Thyroid gland (tissue), 4 donors: ENCODE data around the gene GALNT9. TPM values are rescaled to one million over a fixed set of nuclear protein-coding genes. Genes with fewer than 3 reads are reported as not detected.

Experiments used
- DNase-seq, 2 donors: peaks; one replicate each; pipeline ENCODE4 v3.0.0-alpha.2; 2019
- H3K27ac ChIP-seq, 3 donors: fragments of 200-600 bp; sonication (generic); 1 replicate in 2 of 3; 2 replicates in 1 of 3; pipeline ENCODE4 v1.5.1; 2016 to 2019; ENCODE audit warnings: mild to moderate bottlenecking in 1 of 3, moderate library complexity in 1 of 3
- H3K27me3 ChIP-seq: fragments of 200-600 bp; sonication (generic); one replicate; pipeline ENCODE4 v1.5.1; 2019
- H3K36me3 ChIP-seq, 2 donors: fragments of 200-600 bp; sonication (generic); one replicate each; pipeline ENCODE4 v1.5.1; 2016 to 2019
- H3K4me1 ChIP-seq, 2 donors: fragments of 200-600 bp; sonication (generic); one replicate each; pipeline ENCODE4 v1.5.1; 2017 to 2019
- H3K4me3 ChIP-seq, 3 donors: fragments of 200-600 bp; sonication (generic); replicated peaks in 1 of 3; 1 replicate in 2 of 3; 2 replicates in 1 of 3; pipeline ENCODE4 v1.5.1; 2016; ENCODE audit warnings: mild to moderate bottlenecking in 1 of 3
- H3K9me3 ChIP-seq: fragments of 200-600 bp; sonication (generic); one replicate; pipeline ENCODE4 v1.5.1; 2017
- CTCF ChIP-seq, 6 experiments: fragments of 200-600 bp in 3 of 6; fragments of 450-650 bp in 3 of 6; sonication (generic) in 3 of 6; IDR thresholded peaks; one replicate each; pipeline ENCODE4 v1.5.1; 2016 to 2019; ENCODE audit warnings: antibody characterized with exemption in 6 of 6, mild to moderate bottlenecking in 2 of 6, inconsistent platforms in 1 of 6, moderate library complexity in 1 of 6
- POLR2A ChIP-seq, 2 donors: fragments of 450-650 bp; IDR thresholded peaks; one replicate each; pipeline ENCODE4 v1.6.1; 2017; ENCODE audit warnings: antibody characterized with exemption in 2 of 2, mild to moderate bottlenecking in 2 of 2, moderate library complexity in 1 of 2
- WGBS, 2 donors: methylation state at CpG; one replicate each; pipeline ENCODE4 v1.1.5; 2017; 5-methylcytosine and 5-hydroxymethylcytosine counted together
- intact Hi-C: fragments of 100-400 bp; cut with DNase I; formaldehyde crosslinking; loops from one replicate; pipeline ENCODE4 v1.15.1; 2023
- total RNA-seq, 4 donors: library from RNA; depleted of rRNA; stranded (reverse); fragments of >200 nt; gene quantifications; one replicate each; pipeline ENCODE4 v1.2.3, GENCODE V29; 2016

GALNT9 gene
- total RNA-seq, 4 donors from 2014 or later, result 2.2 to 29.2 (median 15.9) TPM

GRCh38 chr12:132317233-132317938, 12.0 kb downstream of the GALNT9 start:
- H3K27me3 ChIP-seq, result no peaks in the 10 kb centered on the region
- DNase-seq, result no peak
- no peak overlapping the region for H3K27ac ChIP-seq

DNA sequence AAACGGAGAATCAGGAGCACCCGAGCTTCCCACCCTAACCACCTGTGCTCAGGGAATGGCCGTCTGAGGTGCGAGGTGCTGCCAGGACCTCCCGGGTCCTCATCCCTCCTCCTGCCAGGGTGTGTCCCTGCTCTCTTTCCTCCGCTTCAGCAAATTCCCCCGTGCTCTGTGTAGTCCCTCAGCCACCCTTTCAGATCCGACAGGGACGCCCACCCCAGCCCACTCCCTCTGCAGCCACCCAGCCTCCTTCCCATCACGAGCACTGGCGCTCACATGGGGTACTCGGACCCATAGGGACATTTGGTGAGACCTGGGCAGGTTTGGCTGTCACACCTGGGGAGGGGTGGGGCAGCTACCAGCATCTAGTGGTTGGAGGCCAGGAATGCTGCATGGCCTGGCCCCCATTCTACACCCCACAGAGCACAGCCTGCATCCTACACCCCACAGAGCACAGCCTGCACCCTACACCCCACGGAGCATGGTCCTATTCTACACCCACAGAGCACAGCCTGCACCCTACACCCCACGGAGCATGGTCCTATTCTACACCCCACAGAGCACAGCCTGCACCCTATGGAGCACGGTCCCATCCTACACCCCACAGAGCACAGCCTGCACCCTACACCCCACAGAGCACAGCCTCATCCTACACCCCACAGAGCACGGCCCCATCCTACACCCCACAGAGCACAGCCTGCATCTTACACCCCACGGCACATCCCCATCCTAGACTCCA, 12.7 kb downstream of the GALNT9 start:
- intact Hi-C loops, result no loop called here
- no peaks in the 10 kb centered on the region for H3K9me3 ChIP-seq
- no peaks in the 10 kb centered on the region for H3K36me3 ChIP-seq
- no peaks in the 10 kb centered on the region for H3K4me1 ChIP-seq
- no peak for DNase-seq
- no peak overlapping the region for H3K4me3 ChIP-seq
- H3K27me3 ChIP-seq, result no peaks in the 10 kb centered on the region
- no peak overlapping the region for H3K27ac ChIP-seq
- WGBS, 2 donors, result 74 to 80% methylated on average over 16 to 17 of the region's 17 CpGs
- TF ChIP-seq CTCF (IDR thresholded peaks at IDR 0.05) (no peak), POLR2A (IDR thresholded peaks at IDR 0.05) (no peak)

More at GRCh38 chr12:132317233-132317938, 12.0 kb downstream of the GALNT9 start:
- H3K36me3 ChIP-seq, result no peaks in the 10 kb centered on the region
- no peaks in the 10 kb centered on the region for H3K9me3 ChIP-seq
- H3K4me3 ChIP-seq, result no peak overlapping the region
- TF ChIP-seq CTCF (IDR thresholded peaks at IDR 0.05), result no peak
- intact Hi-C loops, result no loop called here
- no peaks in the 10 kb centered on the region for H3K4me1 ChIP-seq
- WGBS, 2 donors, result 77 to 88% methylated on average over 19 of the region's 19 CpGs

GRCh38 chr12:132315951-132316350, 13.4 kb downstream of the GALNT9 start:
- Histone ChIP-seq H3K27ac (no peak overlapping the region), H3K27me3 (no peaks in the 10 kb centered on the region), H3K4me1 (peaks cover under 1 to 3% of the 10 kb centered on the region in 2 donors), H3K4me3 (no peak overlapping the region), H3K9me3 (no peaks in the 10 kb centered on the region), H3K36me3 (no peaks in the 10 kb centered on the region)
- intact Hi-C loops, result no loop called here
- TF ChIP-seq POLR2A (IDR thresholded peaks at IDR 0.05) (no peak), CTCF (IDR thresholded peaks at IDR 0.05) (no peak)
- WGBS, 2 donors, result 70 to 84% methylated on average over 15 to 19 of the region's 20 CpGs
- DNase-seq, result no peak

DNA sequence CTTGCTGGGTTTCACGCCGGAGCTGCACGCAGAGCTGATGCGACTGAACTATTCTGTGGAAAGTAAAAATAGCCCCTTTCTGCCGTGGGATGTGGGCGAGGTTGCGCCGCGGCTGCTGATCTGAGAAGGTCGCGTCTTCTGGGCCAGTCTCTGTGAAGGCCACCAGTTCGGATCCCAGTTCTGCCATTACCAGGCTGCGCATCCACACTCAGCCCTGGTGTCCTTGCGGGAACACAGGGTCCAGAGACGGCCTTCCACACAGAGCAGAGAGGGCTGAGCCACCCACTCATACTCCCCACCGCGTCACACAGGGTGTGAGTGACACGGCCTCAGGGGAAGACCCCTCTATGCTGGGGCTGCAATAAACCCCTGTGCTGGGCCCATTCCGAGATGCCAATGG, 13.9 kb downstream of the GALNT9 start:
- intact Hi-C loops, result no loop called here
- no peaks in the 10 kb centered on the region for H3K27me3 ChIP-seq
- TF ChIP-seq CTCF (IDR thresholded peaks at IDR 0.05) (no peak), POLR2A (IDR thresholded peaks at IDR 0.05) (no peak)

More for the DNA sequence above, 13.9 kb downstream of the GALNT9 start:
- H3K9me3 ChIP-seq, result no peaks in the 10 kb centered on the region
- H3K27ac ChIP-seq, result no peak overlapping the region
- H3K36me3 ChIP-seq, result no peaks in the 10 kb centered on the region
- WGBS, 2 donors, result 91 to 93% methylated on average over 16 to 18 of the region's 19 CpGs
- no peak for DNase-seq
- H3K4me1 ChIP-seq, result peaks cover 5 to 8% of the 10 kb centered on the region in 2 donors
- H3K4me3 ChIP-seq, result no peak overlapping the region
